Liver (tissue), 9 donors: ENCODE results near the gene TIAM1. TPM values are rescaled to one million over a fixed set of nuclear protein-coding genes. Genes with fewer than 3 reads are reported as not detected.

Experiments
- DNase-seq: peaks from one replicate; pipeline ENCODE4 v3.0.0-alpha.2; 2017; ENCODE audit warnings: low spot score
- H3K27ac ChIP-seq, 2 donors: one replicate each; pipeline ENCODE4 v1.7.0; 2013; ENCODE audit warnings: inconsistent platforms in 2 of 2, low read length in 2 of 2, control low read depth in 1 of 2, low read depth in 1 of 2, mild to moderate bottlenecking in 1 of 2
- H3K27me3 ChIP-seq, 4 donors: one replicate each; pipeline versions ENCODE4 v1.6.1 to v1.7.0; 2013; ENCODE audit warnings: low read length in 3 of 4, inconsistent platforms in 1 of 4, mild to moderate bottlenecking in 1 of 4, moderate library complexity in 1 of 4; ENCODE audit not compliant: control insufficient read depth in 4 of 4, insufficient read depth in 4 of 4
- H3K36me3 ChIP-seq, 4 donors: one replicate each; pipeline versions ENCODE4 v1.6.1 to v1.7.0; 2013; ENCODE audit warnings: low read length in 3 of 4, mild to moderate bottlenecking in 3 of 4, low read depth in 1 of 4, moderate library complexity in 1 of 4; ENCODE audit not compliant: control insufficient read depth in 4 of 4, insufficient read depth in 3 of 4
- H3K4me1 ChIP-seq, 4 donors: one replicate each; pipeline versions ENCODE4 v1.6.1 to v1.7.0; 2013; ENCODE audit warnings: low read length in 3 of 4, mild to moderate bottlenecking in 3 of 4, moderate library complexity in 1 of 4; ENCODE audit not compliant: control insufficient read depth in 4 of 4, insufficient read depth in 4 of 4
- H3K4me3 ChIP-seq, 3 donors: one replicate each; pipeline versions ENCODE4 v1.6.1 to v1.7.0; 2013; ENCODE audit warnings: low read length in 3 of 3, control low read depth in 1 of 3, low read depth in 1 of 3, mild to moderate bottlenecking in 1 of 3
- H3K9ac ChIP-seq, 2 donors: one replicate each; pipeline ENCODE4 v1.7.0; 2013; ENCODE audit warnings: low read length in 2 of 2, mild to moderate bottlenecking in 2 of 2, moderate library complexity in 2 of 2, control low read depth in 1 of 2, low read depth in 1 of 2
- H3K9me3 ChIP-seq, 4 donors: one replicate each; pipeline versions ENCODE4 v1.6.1 to v1.7.0; 2013; ENCODE audit warnings: low read length in 3 of 4; ENCODE audit not compliant: control insufficient read depth in 4 of 4
- EGR1 ChIP-seq, 2 donors: IDR thresholded peaks; 2 replicates each; pipeline ENCODE4 v1.6.1; 2016 to 2018; ENCODE audit warnings: antibody characterized with exemption in 2 of 2, low read depth in 2 of 2
- FOXA1 ChIP-seq: IDR thresholded peaks from 2 replicates; pipeline ENCODE4 v1.6.1; 2016; ENCODE audit warnings: antibody characterized with exemption
- FOXA2 ChIP-seq: IDR thresholded peaks from 2 replicates; pipeline ENCODE4 v1.6.1; 2016; ENCODE audit warnings: antibody characterized with exemption
- GABPA ChIP-seq, 2 donors: IDR thresholded peaks in 1 of 2; conservative IDR thresholded peaks in 1 of 2; 2 replicates each; pipeline ENCODE4 v1.6.1; 2016; ENCODE audit warnings: antibody characterized with exemption in 2 of 2, mild to moderate bottlenecking in 1 of 2, moderate library complexity in 1 of 2
- HNF4A ChIP-seq, 2 donors: conservative IDR thresholded peaks; 2 replicates each; pipeline ENCODE4 v1.6.1; 2016; ENCODE audit warnings: antibody characterized with exemption in 2 of 2, mild to moderate bottlenecking in 2 of 2
- HNF4G ChIP-seq: IDR thresholded peaks from 2 replicates; pipeline ENCODE4 v1.6.1; 2016; ENCODE audit warnings: antibody characterized with exemption
- JUND ChIP-seq, 2 donors: IDR thresholded peaks; 2 replicates each; pipeline ENCODE4 v1.6.1; 2016; ENCODE audit warnings: antibody characterized with exemption in 2 of 2
- NR2F2 ChIP-seq: IDR thresholded peaks from 2 replicates; pipeline ENCODE4 v1.6.1; 2016; ENCODE audit warnings: antibody characterized with exemption
- RAD21 ChIP-seq, 2 donors: IDR thresholded peaks; 2 replicates each; pipeline ENCODE4 v1.6.1; 2016; ENCODE audit warnings: antibody characterized with exemption in 2 of 2, mild to moderate bottlenecking in 2 of 2
- RXRA ChIP-seq, 2 donors: IDR thresholded peaks; 2 replicates each; pipeline ENCODE4 v1.6.1; 2017 to 2018; ENCODE audit warnings: antibody characterized with exemption in 2 of 2, mild to moderate bottlenecking in 1 of 2
- SP1 ChIP-seq: IDR thresholded peaks from 2 replicates; pipeline ENCODE4 v1.6.1; 2018; ENCODE audit warnings: antibody characterized with exemption, mild to moderate bottlenecking
- TAF1 ChIP-seq: conservative IDR thresholded peaks from 2 replicates; pipeline ENCODE4 v1.6.1; 2016; ENCODE audit warnings: antibody characterized with exemption, mild to moderate bottlenecking
- YY1 ChIP-seq: IDR thresholded peaks from 2 replicates; pipeline ENCODE4 v1.6.1; 2016; ENCODE audit warnings: antibody characterized with exemption, mild to moderate bottlenecking
- polyA plus RNA-seq, 2 donors: library from polyadenylated mRNA; stranded (reverse) in 1 of 2; unstranded in 1 of 2; fragments of 200-250 nt in 1 of 2; fragments of >200 nt in 1 of 2; fragmentation: Nextera tagmentation in 1 of 2; extraction: Ambion mirVana in 1 of 2; gene quantifications; one replicate each; pipeline versions ENCODE4 v1.2.1 to v1.2.3, GENCODE V29; 2013 to 2015
- total RNA-seq, 2 donors: library from RNA; depleted of rRNA; stranded (reverse); fragments of >200 nt; gene quantifications; one replicate each; pipeline ENCODE4 v1.2.3, GENCODE V29; 2014
- TF ChIP-seq, protein P1 (sequence below): IDR thresholded peaks from 2 replicates; pipeline ENCODE4 v1.6.1; 2016; ENCODE audit warnings: antibody characterized with exemption
- TF ChIP-seq, protein P2 (sequence below): IDR thresholded peaks from 2 replicates; pipeline ENCODE4 v1.6.1; 2016; ENCODE audit warnings: antibody characterized with exemption
- TF ChIP-seq, protein P3 (sequence below): IDR thresholded peaks from 2 replicates; pipeline ENCODE4 v1.6.1; 2016; ENCODE audit warnings: antibody characterized with exemption
- TF ChIP-seq, protein P4 (sequence below): IDR thresholded peaks from 2 replicates; pipeline ENCODE4 v1.6.1; 2016; ENCODE audit warnings: antibody characterized with exemption, mild to moderate bottlenecking
- TF ChIP-seq, protein P5 (sequence below): fragments of 150-350 bp; IDR thresholded peaks from 2 replicates; pipeline ENCODE4 v1.5.1; 2017; ENCODE audit warnings: improper control_type of control experiment, low read depth, low read length; ENCODE audit not compliant: missing input control
- donor health status: healthy.
- donor health status: healthy.
- donor health status: healthy.
- donor health status: healthy.
- donor health status: healthy.

The TIAM1 gene
- total and polyA plus RNA-seq, 4 donors, result 3.0 to 7.4 (median 4.8) TPM

DNA sequence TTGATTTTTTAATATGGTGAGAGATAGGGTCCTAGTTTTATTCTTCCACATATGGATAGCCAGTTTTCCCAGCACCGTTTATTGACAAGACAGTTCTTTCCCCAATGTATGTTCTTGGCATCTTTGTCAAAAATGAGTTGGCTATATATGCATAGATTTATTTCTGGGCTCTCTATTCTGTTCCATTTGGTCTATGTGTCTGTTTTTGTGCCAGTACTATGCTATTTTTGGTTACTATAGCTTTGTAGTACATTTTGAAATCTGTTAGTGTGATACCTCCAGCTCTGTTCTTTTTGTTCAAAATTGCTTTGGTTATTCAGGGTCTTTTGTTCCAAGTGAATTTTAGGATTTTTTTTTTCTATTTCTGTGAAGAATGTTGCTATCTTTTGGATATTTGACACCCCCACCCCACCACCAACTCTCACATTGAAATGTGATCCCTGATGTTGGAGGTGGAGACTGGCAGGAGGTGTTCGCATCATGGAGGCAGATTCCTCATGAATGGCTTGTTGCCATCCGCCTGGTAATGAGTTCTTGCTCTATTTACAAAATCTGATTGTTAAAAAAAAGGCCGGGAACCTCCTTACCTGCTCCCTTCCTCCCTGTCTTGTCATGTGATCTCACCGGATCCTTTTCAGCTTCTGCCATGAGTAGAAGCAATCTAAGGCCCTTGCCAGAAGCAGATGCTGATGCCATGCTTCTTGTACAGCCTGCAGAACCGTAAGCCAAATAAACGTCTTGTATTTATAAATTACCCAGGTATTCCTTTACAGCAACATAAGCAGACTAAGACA, 251.0 kb downstream of the TIAM1 start (continued):
- TF ChIP-seq, protein P1, sequence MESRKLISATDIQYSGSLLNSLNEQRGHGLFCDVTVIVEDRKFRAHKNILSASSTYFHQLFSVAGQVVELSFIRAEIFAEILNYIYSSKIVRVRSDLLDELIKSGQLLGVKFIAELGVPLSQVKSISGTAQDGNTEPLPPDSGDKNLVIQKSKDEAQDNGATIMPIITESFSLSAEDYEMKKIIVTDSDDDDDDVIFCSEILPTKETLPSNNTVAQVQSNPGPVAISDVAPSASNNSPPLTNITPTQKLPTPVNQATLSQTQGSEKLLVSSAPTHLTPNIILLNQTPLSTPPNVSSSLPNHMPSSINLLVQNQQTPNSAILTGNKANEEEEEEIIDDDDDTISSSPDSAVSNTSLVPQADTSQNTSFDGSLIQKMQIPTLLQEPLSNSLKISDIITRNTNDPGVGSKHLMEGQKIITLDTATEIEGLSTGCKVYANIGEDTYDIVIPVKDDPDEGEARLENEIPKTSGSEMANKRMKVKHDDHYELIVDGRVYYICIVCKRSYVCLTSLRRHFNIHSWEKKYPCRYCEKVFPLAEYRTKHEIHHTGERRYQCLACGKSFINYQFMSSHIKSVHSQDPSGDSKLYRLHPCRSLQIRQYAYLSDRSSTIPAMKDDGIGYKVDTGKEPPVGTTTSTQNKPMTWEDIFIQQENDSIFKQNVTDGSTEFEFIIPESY, result no peak
- no peak for TF ChIP-seq HNF4G
- no peak for TF ChIP-seq RXRA (IDR thresholded peaks at IDR 0.05)
- no peak for TF ChIP-seq GABPA (IDR thresholded peaks at IDR 0.05 in 1 of 2, conservative IDR thresholded peaks at IDR 0.05 in 1 of 2)
- TF ChIP-seq NR2F2, result no peak
- no peak for TF ChIP-seq JUND (IDR thresholded peaks at IDR 0.05)
- no peak for TF ChIP-seq SP1
- no peak for TF ChIP-seq FOXA1
- TF ChIP-seq, protein P2, sequence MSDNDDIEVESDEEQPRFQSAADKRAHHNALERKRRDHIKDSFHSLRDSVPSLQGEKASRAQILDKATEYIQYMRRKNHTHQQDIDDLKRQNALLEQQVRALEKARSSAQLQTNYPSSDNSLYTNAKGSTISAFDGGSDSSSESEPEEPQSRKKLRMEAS, result no peak
- TF ChIP-seq FOXA2, result no peak
- TF ChIP-seq RAD21 (IDR thresholded peaks at IDR 0.05), result no peak
- no peak for TF ChIP-seq HNF4A (conservative IDR thresholded peaks at IDR 0.05)

DNA sequence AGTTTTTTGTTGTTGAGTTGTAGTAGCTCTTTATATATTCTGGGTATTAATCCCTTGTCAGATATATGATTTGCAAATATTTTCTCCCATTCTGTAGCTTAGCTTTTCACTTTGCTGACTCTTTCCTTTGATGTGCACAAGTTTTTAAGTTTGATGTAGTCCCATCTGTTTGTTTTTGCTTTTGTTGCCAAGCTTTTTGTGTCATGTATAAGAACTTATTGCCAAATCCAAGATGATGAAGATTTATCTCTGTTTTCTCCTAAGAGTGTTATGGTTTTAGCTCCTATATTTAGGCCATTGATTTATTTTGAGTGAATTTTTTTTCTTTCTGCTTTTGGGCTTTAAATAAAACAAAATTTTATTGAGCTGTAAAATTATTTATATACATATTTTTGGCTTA, 253.7 kb downstream of the TIAM1 start:
- no peak for TF ChIP-seq JUND (IDR thresholded peaks at IDR 0.05)
- no peak for TF ChIP-seq SP1
- TF ChIP-seq TAF1, result no peak
- TF ChIP-seq, protein P3, sequence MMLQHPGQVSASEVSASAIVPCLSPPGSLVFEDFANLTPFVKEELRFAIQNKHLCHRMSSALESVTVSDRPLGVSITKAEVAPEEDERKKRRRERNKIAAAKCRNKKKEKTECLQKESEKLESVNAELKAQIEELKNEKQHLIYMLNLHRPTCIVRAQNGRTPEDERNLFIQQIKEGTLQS, result no peak
- TF ChIP-seq GABPA (IDR thresholded peaks at IDR 0.05 in 1 of 2, conservative IDR thresholded peaks at IDR 0.05 in 1 of 2), result no peak
- TF ChIP-seq, protein P4, sequence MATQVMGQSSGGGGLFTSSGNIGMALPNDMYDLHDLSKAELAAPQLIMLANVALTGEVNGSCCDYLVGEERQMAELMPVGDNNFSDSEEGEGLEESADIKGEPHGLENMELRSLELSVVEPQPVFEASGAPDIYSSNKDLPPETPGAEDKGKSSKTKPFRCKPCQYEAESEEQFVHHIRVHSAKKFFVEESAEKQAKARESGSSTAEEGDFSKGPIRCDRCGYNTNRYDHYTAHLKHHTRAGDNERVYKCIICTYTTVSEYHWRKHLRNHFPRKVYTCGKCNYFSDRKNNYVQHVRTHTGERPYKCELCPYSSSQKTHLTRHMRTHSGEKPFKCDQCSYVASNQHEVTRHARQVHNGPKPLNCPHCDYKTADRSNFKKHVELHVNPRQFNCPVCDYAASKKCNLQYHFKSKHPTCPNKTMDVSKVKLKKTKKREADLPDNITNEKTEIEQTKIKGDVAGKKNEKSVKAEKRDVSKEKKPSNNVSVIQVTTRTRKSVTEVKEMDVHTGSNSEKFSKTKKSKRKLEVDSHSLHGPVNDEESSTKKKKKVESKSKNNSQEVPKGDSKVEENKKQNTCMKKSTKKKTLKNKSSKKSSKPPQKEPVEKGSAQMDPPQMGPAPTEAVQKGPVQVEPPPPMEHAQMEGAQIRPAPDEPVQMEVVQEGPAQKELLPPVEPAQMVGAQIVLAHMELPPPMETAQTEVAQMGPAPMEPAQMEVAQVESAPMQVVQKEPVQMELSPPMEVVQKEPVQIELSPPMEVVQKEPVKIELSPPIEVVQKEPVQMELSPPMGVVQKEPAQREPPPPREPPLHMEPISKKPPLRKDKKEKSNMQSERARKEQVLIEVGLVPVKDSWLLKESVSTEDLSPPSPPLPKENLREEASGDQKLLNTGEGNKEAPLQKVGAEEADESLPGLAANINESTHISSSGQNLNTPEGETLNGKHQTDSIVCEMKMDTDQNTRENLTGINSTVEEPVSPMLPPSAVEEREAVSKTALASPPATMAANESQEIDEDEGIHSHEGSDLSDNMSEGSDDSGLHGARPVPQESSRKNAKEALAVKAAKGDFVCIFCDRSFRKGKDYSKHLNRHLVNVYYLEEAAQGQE, result no peak
- no peak for TF ChIP-seq EGR1 (IDR thresholded peaks at IDR 0.05; ENCODE audit: low read depth in 2 of 2)
- TF ChIP-seq, protein P2, result no peak
- TF ChIP-seq NR2F2, result no peak
- no peak for TF ChIP-seq FOXA1
- TF ChIP-seq YY1, result no peak
- TF ChIP-seq RXRA (IDR thresholded peaks at IDR 0.05), result no peak
- TF ChIP-seq, protein P5, sequence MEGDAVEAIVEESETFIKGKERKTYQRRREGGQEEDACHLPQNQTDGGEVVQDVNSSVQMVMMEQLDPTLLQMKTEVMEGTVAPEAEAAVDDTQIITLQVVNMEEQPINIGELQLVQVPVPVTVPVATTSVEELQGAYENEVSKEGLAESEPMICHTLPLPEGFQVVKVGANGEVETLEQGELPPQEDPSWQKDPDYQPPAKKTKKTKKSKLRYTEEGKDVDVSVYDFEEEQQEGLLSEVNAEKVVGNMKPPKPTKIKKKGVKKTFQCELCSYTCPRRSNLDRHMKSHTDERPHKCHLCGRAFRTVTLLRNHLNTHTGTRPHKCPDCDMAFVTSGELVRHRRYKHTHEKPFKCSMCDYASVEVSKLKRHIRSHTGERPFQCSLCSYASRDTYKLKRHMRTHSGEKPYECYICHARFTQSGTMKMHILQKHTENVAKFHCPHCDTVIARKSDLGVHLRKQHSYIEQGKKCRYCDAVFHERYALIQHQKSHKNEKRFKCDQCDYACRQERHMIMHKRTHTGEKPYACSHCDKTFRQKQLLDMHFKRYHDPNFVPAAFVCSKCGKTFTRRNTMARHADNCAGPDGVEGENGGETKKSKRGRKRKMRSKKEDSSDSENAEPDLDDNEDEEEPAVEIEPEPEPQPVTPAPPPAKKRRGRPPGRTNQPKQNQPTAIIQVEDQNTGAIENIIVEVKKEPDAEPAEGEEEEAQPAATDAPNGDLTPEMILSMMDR, result no peak
- TF ChIP-seq, protein P1, result no peak
- no peak for TF ChIP-seq HNF4A (conservative IDR thresholded peaks at IDR 0.05)
- no peak for TF ChIP-seq HNF4G
- TF ChIP-seq FOXA2, result no peak
- TF ChIP-seq RAD21 (IDR thresholded peaks at IDR 0.05), result no peak
- Histone ChIP-seq H3K36me3 (no peaks in the 10 kb centered on the region), H3K4me1 (no peaks in the 10 kb centered on the region), H3K27me3 (no peaks in the 10 kb centered on the region), H3K4me3 (no peak overlapping the region), H3K9ac (no peak overlapping the region), H3K27ac (no peak overlapping the region), H3K9me3 (no peaks in the 10 kb centered on the region)
- DNase-seq, result no peak
